Ishikawa (cell line): Measurements from ENCODE around the gene ITFG1.

Experiments used
- MAX ChIP-seq: IDR thresholded peaks from 2 replicates; pipeline ENCODE4 v1.6.1; 2012
- TEAD4 ChIP-seq: IDR thresholded peaks from 2 replicates; pipeline ENCODE4 v1.6.1; 2012
- ZBTB7A ChIP-seq: IDR thresholded peaks from 2 replicates; pipeline ENCODE4 v1.6.1; 2012; ENCODE audit warnings: low read depth

- no peak for TF ChIP-seq ZBTB7A
- no peak for TF ChIP-seq MAX
- TF ChIP-seq TEAD4 = no peak
Observed at GRCh38 chr16:47175152-47175551, 285.7 kb downstream of the ITFG1 start.
